Stomach (tissue), 4 donors: ENCODE results near the gene DGKQ.

Source experiments
- CTCF ChIP-seq, 7 experiments: fragments of 450-650 bp in 4 of 7; fragments of 200-600 bp in 3 of 7; sonication (generic) in 3 of 7; IDR thresholded peaks; one replicate each; pipeline ENCODE4 v1.5.1; 2016 to 2019; ENCODE audit warnings: antibody characterized with exemption in 7 of 7, control low read depth in 2 of 7, mild to moderate bottlenecking in 1 of 7
- POLR2A ChIP-seq, 4 donors: fragments of 450-650 bp; IDR thresholded peaks; one replicate each; pipeline ENCODE4 v1.6.1; 2016; ENCODE audit warnings: antibody characterized with exemption in 4 of 4, control low read depth in 2 of 4, mild to moderate bottlenecking in 1 of 4, moderate library complexity in 1 of 4

- TF ChIP-seq CTCF (IDR thresholded peaks at IDR 0.05) (no peak), POLR2A (IDR thresholded peaks at IDR 0.05) (no peak)
Measured at GRCh38 chr4:917466-917865, 55.9 kb downstream of the DGKQ start.
